Jurkat, Clone E6-1 (cell line): ENCODE results near the gene MIEF2.

ENCODE experiments used
- DNase-seq: peaks from one replicate; pipeline ENCODE4 v3.0.0-alpha.2; 2011; ENCODE audit warnings: low read depth, low spot score
- H3K4me3 ChIP-seq: 2 replicates; pipeline ENCODE4 v1.5.1; 2011; ENCODE audit warnings: mild to moderate bottlenecking, low read length, control low read depth, moderate library complexity

MIEF2 gene

GRCh38 chr17:18253187-18253884 is 7.1 kb upstream of the MIEF2 start:
- no peak for DNase-seq

DNA sequence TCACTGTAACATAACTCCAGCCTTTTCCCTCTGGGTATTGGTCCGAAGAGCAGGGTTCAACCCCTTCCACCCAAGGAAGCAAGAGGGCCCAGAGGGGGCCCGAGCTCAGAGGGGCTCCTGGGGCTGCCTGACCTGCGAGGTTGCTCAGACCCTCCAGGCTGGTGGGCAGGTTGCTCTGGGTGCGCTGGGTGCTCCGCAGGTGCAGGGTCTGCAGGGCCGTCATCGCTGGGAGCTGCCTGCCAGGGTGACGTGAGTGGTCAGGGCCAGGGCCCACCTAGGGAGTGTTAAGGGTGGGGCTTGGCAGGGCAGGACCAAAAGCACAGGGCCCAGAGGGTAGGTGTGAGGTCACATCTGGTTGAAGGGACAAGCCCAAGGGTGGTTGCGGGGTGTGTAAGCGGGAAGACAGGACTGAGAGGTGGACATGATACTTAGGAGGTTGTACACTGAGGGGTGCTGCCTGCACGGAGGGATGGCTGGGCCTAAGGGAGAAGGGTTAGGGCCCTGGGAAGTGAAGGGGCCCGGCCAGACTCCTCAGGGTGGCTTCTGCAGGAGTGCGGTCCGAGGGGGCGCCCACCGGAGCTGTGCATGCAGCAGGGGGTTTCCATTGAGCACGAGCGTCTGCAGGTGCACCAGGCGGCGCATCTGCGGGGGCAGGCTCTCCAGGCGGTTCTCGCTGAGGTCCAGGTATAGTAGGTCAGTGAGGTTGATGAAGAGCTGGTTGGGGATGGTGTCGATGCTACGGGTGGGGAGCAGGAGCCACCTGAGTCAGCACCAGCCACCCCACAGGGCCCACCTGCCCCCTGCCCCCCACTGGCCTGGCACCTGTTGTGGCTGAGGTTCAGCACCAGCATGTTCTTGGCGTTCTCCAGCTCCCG is 6.3 kb upstream of the MIEF2 start:
- DNase-seq, result no peak
- H3K4me3 ChIP-seq, result no peak overlapping the region

More at GRCh38 chr17:18253187-18253884, 7.1 kb upstream of the MIEF2 start:
- no peak overlapping the region for H3K4me3 ChIP-seq

GRCh38 chr17:18254888-18255649 is 5.4 kb upstream of the MIEF2 start:
- no peak overlapping the region for H3K4me3 ChIP-seq

DNA sequence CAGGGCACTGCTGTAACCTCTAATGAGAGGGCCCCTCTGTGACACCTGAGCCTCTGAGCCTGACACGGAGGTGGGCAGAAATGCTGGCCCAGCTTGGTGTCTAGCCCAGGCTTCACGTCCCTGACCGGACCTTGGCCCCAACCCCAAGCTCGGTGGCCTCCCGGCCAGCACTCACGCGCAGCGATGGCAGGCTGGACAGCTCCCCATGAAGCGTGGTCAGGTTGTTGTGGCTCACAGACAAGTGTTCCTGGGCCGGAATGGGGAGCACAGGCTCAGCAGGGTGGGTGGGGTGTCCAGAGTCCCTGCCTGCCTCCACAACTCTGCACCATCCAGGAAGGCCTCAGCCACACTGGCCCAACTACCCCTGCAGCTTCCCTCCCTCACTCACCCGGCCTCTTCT is 4.1 kb upstream of the MIEF2 start:
- DNase-seq, result no peak
- no peak overlapping the region for H3K4me3 ChIP-seq

More at GRCh38 chr17:18254888-18255649, 5.4 kb upstream of the MIEF2 start:
- no peak for DNase-seq

GRCh38 chr17:18256776-18257175 is 3.7 kb upstream of the MIEF2 start:
- no peak for DNase-seq
- H3K4me3 ChIP-seq, result no peak overlapping the region

- H3K4me3 ChIP-seq, result peak overlapping the region; percentile 82
- no peak for DNase-seq
These were observed 3.0 kb upstream of the MIEF2 start for GRCh38 chr17:18257268-18257981.

GRCh38 chr17:18257982-18258355 is 2.5 kb upstream of the MIEF2 start:
- no peak for DNase-seq
- H3K4me3 ChIP-seq, result peak overlapping the region; percentile 82

GRCh38 chr17:18258356-18259038 is 2.0 kb upstream of the MIEF2 start, which contains the start of gene FLII:
FLII (minus strand) TSS chr17:18258738; CDS start chr17:18258690, 48 bp downstream.
- H3K4me3 ChIP-seq, result peak within 1 kb of the TSS; percentile 82
- no peak for DNase-seq

GRCh38 chr17:18259621-18260331 is 686 bp upstream of the MIEF2 start:
- peak overlapping the region; percentile 77 for H3K4me3 ChIP-seq
- DNase-seq, result no peak

DNA sequence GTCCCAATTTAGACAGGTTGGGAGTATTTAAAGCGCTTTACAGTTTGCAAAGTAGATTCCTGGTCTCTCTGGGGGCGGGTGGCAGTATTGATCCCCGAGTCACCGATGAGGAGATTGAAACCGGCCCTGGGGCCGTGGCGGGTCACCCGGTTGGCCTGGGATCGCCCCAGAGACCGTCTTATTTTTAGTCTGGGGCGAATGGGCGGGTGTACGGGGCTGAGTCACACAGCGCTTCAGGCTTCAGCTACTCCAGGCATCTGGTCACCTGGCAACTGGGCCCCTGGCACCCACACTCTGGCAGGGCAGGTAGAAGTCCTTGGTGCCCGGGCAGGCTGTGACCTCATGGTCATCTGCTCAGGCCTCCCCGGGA is 669 bp downstream of the MIEF2 start:
- peak overlapping the region; percentile 77 for H3K4me3 ChIP-seq
- DNase-seq, result no peak

DNA sequence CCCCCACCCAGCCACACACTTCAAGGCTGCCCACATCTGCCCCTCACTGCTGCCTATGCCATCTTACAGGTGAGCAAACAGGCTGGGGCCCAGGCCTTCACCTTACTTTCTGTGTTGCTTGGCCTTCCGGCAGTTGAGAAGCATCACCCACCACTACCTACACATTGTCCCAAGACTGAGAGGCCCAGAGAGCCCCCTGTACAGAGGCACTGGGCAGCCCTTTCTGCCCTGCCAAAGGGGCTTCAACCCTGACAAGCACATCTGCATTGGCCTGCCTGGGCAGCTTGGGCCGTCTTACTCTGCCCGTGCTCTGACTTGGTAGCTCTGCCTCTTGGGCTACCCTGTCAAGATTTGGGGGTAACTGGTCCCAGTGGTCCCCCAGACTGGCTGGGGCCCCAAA is 1.2 kb downstream of the MIEF2 start:
- H3K4me3 ChIP-seq, result peak overlapping the region; percentile 77
- DNase-seq, result no peak

DNA sequence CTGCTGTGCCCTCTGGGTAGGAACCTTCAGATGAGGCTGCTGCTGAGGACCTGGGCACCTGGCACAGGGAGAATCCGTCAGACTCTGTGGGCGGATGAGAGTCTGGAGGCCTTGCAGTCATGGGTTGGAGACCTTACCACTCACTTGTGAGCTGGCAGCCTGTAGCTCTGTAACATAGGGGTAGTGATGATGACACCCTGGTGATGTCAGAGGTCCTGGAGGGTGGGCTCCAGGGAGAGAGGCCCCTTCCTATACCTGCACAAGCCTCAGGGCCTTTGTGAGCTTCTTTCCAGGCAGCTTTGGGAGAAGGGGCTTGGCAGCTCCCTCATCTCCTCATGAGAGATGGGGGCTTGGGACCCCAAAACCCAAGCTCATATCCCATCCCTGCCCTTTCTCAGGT is 1.6 kb downstream of the MIEF2 start:
- DNase-seq, result no peak
- no peak overlapping the region for H3K4me3 ChIP-seq

- no peak for DNase-seq
- no peak overlapping the region for H3K4me3 ChIP-seq
These were observed 2.2 kb downstream of the MIEF2 start for GRCh38 chr17:18262641-18263040.

DNA sequence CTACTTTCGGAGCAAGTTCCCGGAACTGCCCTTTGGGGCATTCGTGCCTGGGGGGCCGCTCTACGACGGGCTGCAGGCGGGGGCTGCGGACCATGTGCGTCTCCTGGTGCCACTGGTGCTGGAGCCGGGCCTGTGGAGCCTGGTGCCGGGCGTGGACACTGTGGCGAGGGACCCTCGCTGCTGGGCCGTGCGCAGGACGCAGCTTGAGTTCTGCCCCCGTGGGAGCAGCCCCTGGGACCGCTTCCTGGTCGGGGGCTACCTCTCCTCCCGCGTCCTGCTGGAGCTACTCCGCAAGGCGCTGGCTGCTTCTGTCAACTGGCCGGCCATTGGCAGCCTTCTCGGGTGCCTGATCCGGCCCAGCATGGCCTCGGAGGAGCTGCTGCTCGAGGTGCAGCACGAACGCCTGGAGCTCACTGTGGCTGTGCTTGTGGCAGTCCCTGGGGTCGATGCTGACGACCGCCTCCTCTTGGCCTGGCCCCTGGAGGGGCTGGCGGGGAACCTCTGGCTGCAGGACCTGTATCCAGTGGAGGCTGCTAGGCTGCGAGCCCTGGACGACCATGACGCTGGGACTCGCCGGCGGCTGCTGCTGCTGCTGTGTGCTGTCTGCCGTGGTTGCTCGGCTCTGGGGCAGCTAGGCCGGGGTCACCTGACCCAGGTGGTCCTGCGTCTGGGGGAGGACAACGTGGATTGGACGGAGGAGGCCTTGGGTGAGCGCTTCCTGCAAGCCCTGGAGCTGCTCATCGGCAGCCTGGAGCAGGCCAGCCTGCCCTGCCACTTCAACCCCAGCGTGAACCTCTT is 3.6 kb downstream of the MIEF2 start:
- no peak overlapping the region for H3K4me3 ChIP-seq
- no peak for DNase-seq

DNA sequence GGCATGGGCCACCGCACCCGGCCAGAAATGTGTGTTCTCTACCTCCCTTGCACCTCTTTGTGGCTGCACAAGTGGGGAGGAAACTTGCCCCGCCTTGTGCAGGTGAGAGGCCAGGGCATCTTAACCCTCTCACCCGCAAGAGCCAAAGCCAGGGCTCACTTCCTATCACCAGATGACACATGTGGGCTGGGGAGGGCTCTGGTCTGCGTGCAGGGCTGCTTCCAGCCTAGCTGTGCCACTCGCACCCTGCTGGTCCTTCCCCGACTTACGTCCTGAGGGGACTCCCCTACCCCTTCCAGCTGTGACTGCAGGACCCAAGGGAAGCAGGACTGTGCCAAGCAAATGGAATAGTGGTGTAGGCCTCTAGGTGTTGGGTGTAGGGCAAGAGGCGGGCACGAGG is 6.9 kb downstream of the MIEF2 start:
- H3K4me3 ChIP-seq, result no peak overlapping the region
- no peak for DNase-seq

DNA sequence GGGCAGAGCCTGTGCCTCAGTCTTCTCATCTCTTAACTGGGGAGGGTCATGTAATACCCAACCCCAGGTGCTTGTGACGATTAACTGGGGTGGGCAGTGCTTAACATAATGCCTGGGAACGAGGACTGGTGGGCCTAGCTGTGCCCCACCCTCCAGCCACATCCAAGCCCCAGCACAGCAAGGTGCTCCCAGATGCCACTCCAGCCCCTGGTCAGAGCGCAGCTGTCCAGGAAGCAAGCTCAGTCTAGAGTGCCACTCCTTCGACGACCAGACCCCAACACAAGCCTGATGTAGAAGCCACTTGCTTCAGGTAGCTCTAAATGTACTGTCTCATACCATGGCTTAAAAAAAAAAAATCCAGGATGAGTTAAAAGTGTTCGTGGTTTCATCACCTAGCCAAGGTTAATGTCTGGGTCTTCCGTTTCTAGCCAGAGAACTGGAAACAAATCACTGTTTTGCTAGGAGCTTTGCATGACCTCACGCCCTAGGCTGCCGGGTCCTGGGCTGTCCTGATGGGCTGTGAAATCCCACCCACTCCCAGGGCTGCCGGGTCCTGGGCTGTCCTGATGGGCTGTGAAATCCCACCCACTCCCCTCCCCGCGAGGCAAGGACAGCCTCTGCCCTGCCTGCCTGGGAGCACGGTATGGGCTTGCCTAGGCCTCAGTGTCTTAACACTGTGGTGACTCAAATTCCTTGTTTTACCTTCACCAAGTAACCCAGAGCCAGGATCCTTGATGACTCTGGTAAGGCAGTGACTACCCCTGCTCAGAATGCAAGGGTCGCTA is 7.7 kb downstream of the MIEF2 start:
- DNase-seq, result no peak
- H3K4me3 ChIP-seq, result no peak overlapping the region
